OCI-M2 (cell line): ENCODE results near the gene RAVER1.

Experiments
- DNase-seq: peaks from one replicate; lab custom pipeline; 2025; ENCODE audit not compliant: unreplicated experiment; lab: John Stamatoyannopoulos, UW

The RAVER1 gene

GRCh38 chr19:10318807-10319682 is 14.3 kb downstream of the RAVER1 start:
- DNase-seq = no peak

GRCh38 chr19:10317857-10318462 is 15.4 kb downstream of the RAVER1 start:
- DNase-seq = no peak

- DNase-seq = no peak
Observed at GRCh38 chr19:10317045-10317856, 16.1 kb downstream of the RAVER1 start.

GRCh38 chr19:10316229-10317044 is 16.9 kb downstream of the RAVER1 start:
- DNase-seq = peak; percentile 98

DNA sequence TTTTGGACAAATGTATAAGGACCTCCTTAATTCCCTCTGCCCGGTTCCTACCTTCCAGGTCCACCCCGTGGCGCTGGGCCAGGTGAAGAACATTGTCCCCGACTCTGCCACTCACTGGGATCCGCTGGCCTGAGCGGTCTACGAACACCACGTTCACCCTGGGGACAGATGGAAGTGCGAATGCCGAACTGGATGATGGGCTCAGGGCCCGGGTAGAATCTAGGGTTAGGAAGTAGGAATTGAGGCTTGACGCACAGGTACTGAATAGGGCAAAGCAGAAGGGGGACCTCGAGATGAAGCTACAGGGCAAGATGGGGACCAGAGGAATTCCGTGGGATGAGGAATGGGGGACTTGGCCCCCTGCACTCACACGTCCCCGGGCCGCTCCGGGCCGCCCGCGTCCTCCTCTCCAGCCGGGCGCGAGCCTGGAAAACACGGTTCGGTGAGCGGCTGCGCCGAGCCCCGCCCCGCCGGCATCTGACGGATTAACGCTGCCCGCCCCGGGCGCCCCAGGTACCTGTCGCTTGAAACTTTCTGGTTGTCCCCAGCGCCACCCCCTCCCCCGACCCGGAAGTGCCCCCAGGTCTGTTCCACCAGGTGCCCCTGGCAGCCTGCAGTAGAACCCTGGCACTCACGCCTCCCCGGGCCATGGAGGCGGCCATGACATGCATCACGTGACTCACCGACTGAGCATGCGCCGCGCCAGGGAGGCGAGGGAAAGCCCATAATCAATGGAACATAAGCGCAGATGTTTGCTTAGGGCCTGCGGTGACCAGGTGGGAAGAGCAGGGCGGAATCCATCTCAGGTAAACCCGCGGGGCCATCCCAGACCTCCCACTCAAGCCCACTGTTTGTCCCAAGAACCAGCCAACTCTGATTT is 17.8 kb downstream of the RAVER1 start, which contains the start of gene FDX2:
Gene FDX2 (minus strand): TSS at position 681 of the 880 bp plus-strand sequence. CDS start 19 bp downstream, at position 662.
- DNase-seq = peak; percentile 99

GRCh38 chr19:10309423-10309822 is 23.9 kb downstream of the RAVER1 start, which contains the start of gene ZGLP1:
Gene ZGLP1, minus strand, starts transcription at chr19:10309815.
- DNase-seq = no peak

GRCh38 chr19:10306327-10306726 is 27.0 kb downstream of the RAVER1 start:
- no peak for DNase-seq

DNA sequence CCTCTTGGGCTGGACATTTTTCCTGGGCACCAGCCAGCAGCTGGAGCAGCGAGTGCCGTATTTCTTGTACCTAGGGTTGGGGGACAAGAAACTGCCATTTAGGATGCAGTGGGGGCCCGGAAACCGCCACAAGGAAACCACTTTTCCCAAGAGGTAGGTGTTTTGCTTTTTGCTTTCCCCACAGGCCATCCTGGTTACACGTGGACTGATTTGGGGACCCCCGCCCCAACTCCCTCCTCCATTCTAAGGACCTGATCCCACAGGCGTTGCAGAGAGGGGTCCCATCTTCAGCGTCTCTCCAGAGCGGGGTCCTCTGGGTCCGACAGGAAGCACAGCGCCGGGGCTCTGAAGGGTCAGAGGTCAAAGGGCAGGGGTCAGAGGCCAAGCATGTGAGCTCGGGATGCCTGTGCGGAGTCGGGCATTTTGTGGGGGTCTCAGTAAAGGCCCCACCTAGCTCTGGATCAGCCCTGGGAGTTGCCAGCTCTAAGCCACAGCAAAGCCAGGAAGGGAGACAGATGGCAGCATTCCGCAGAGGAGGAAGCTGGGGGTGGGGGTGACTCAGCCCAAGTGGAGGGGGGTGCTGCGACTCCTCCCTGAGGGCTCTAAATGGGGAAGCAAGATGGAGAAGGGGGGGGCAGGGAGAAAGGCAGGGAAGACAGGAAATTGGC is 28.1 kb downstream of the RAVER1 start:
- DNase-seq = no peak

DNA sequence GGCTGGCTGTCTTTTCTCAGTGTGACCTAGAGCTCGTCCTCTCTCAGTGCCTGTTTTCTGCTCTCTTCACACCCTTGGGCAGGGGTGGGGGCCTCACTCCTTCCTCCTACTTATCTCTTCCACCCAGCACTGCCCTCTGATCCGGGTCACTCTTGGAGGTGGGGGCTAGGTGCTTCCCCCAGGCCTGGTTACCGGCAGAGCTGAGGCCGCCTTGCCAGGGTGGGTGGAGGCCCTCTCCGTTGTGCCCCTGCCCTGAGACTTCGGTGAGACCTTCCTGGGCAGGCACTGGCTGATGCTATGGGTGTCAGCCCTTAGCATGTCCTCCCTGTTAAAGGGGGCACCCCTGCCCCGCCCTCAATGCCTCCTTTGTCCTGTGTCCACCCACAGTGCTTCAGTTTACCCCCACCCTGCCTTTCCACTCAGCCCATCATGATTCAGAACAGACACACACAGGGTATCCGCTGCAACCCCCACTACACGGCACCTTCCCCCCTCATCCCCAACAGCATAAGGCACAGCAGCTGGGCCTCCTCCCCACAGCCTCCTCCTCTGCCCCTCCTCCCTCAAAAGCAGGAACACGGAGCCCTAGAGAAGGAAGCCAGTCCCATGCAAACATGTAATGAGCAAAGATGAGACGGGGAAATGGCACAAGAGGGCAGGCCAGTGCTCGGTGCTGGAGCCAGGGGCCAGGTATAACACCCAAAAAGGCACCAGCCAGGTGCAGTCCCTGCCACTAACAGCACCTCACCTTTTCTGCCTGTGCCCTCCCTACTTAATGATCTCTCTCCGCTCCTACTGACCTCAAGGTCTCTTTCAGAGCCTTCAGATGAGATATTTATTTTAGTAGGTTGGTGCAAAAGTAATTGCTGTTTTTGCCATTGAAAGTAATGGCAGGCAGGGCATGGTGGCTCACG is 33.5 kb downstream of the RAVER1 start:
- peak; percentile 100 for DNase-seq

DNA sequence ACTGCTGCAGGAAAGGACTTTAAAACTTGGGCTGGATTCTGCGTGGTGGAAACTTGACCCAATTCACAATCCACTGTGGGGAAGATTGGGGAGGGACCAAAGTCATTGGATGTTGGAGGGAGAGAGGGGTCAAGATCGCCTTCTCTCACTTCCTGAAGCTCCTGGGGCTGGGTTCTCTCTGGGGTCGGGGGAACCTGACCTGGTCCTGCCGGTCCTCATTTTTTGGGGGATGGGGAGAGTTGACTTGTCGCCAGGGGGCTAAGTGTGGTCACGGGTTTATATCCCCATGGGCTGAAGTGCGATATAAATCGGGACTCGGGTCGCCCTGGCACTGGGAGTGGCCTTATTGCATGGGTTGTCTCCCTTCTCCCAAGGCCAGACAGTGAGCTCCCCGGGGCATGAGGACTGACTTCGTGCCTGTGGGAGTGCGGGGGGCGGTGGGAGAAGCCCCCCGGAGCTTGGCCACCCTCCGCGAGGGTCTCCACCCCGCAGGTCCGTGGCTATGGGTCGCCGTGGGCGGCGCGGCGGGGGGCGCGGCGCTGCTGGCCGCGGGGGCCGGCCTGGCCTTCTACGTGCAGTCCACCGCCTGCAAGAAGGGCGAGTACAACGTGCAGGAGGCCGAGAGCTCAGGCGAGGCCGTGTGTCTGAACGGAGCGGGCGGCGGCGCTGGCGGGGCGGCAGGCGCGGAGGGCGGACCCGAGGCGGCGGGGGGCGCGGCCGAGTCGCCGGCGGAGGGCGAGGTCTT is 37.3 kb downstream of the RAVER1 start:
- no peak for DNase-seq

GRCh38 chr19:10295305-10295846 is 38.0 kb downstream of the RAVER1 start:
- DNase-seq = no peak

DNA sequence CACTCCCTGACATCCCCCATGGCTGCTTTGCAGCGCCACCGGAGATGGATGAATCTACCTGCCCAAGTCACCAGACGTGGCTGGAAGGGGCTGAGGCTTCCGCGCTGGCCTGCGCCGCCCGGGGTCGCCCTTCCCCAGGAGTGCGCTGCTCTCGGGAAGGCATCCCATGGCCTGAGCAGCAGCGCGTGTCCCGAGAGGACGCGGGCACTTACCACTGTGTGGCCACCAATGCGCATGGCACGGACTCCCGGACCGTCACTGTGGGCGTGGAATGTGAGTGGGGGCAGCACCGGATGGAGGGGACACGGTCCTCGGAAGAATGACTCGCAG is 39.0 kb downstream of the RAVER1 start:
- DNase-seq = no peak

- no peak for DNase-seq
Observed at GRCh38 chr19:10293637-10294367, 39.5 kb downstream of the RAVER1 start.

GRCh38 chr19:10292789-10293636 is 40.3 kb downstream of the RAVER1 start:
- DNase-seq = no peak

DNA sequence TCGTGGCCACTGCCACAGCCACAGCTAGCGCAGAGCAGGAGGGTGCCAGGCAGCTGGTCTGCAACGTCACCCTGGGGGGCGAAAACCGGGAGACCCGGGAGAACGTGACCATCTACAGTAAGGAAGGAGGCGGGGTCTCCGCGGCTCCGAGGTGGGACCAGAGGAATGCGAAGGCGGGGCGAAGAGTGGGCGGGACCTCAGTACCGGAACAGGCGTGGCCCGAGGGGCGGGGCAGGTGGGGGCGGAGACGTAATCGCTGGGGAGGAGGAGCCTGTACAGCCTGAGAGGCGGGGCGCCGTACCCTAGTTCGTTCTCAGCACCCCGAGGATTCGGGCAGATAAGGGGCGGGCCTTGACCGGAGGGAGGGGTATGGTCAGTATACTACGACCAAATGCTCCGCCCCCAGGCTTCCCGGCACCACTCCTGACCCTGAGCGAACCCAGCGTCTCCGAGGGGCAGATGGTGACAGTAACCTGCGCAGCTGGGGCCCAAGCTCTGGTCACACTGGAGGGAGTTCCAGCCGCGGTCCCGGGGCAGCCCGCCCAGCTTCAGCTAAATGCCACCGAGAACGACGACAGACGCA is 41.0 kb downstream of the RAVER1 start:
- DNase-seq = no peak
